Stimulated activated CD8-positive, alpha-beta memory T cell treated with anti-CD3 and anti-CD28 coated beads, Interleukin-15, amount 100 ng/mL, for 1 hour (primary cell): ENCODE results near the gene RREB1.
"Not testable (repeated sequence)": the region's sequence is repeated elsewhere in the genome, so short reads cannot be mapped to it uniquely, and the experiment has no call there.

ENCODE experiments used
- DNase-seq: peaks from one replicate; pipeline ENCODE4 v3.0.0-alpha.2; 2020; ENCODE audit warnings: low read depth

RREB1 gene

DNA sequence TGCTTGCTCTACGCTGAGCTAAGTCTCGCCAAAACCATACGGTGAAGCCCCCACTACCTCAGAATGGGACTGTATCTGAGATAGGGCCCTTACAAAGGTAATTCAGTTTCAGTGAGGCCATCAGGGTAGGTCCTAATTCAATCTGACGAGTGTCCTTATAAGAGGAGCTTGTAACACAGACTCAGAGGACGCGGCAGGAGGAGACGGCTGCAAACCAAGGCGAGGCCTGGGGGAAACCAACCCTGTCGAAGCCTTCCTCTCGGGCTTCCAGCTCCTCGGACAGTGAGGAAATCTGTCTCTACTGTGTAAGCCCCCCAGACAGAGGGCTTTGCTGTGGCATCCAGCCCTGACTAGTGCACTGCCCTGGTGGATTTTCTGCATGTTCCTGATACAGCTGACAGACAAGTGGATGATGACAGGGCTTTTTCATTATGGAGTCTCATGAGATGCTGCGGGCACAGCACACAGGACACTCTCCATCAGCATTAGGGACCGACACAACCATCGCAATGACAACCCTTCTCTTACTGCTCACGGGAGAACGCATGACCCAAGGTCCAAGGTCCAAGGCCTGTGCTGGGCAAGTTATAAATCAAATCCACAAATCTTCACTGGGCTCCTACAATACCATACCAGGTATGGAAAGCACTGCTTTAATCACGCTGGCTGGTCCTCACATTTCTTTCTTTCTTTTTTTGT is 157.1 kb downstream of the RREB1 start:
- no peak for DNase-seq

DNA sequence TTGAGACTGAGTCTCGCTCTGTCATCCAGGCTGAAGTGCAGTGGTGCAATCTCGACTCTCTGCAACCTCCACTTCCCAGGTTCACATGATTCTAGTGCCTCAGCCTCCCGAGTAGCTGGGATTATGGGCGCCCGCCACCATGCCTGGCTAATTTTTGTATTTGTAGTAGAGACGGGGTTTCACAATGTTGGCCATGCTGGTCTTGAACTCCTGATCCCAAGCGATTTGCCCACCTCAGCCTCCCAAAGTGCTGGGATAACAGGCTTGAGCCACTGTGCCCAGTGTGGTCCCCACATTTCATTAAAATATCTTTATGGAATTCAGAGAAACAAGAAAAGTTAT is 157.6 kb downstream of the RREB1 start:
- DNase-seq: not testable (repeated sequence)

DNA sequence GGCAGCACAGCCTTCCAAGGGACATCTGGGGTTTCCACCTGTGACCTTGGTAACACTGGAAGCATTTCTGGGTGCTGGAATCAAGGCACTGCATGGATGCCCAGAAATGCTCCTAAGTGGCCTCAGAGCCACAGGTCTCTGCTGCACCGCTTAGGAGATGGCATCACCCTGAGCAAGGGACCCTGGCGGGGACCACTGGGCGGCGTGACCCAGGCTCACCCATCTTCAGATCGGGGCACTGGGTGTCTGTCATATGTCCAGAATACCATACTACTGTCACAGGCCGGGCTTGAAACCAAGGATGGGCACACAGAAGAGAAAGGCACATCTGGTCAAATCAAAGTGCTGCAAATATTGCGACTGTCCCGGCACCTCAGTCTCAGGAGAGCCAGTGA is 159.3 kb downstream of the RREB1 start:
- no peak for DNase-seq

DNA sequence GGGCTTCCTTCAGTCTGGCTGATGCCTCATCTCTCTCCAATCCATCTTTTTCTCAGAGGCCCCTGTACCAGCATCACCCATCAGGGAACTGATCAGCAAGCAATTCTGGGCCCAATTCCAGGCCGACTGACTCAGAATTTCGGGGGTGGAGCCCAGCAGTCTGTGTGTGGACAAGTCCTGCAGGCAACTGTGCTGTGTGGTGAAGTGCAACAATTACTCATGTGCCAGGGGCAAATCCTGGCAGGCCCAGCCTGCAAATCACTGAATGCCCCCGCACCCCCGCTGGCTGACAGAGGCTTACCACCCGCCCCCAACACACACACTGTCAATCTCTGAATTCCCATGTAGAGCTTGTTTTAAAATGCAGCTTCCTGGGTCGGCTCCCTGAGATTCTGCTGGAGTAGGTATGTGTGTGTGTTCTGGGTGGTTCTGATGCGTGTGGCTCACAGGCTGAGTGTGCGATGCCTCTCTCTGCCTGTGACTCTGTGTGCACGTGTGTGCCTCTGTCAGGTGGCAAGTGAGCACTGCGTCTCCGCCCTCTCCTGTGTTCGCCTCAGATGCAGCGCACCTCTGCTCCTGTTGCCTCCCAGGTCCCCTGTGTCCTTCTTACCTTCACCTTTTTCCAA is 159.8 kb downstream of the RREB1 start:
- DNase-seq: no peak

DNA sequence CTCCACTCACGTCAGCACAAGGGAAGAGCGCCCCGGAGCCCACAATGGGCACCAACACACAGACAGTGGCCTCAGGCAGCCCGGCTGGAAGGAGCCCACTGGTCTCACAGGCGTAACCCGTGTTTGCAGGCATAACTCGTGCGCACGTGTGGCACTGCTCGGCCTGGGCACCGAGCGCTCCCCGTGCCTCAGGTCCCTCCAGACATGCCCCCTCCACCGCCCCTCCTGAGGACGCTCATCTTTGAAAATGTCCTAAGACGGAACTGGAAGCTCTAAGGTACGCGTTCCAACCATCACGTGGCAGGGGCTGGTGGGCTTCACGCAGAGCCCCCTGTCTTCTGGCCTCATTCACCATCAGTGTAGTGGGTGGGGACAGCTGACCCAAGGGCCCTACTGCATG is 160.6 kb downstream of the RREB1 start:
- no peak for DNase-seq

DNA sequence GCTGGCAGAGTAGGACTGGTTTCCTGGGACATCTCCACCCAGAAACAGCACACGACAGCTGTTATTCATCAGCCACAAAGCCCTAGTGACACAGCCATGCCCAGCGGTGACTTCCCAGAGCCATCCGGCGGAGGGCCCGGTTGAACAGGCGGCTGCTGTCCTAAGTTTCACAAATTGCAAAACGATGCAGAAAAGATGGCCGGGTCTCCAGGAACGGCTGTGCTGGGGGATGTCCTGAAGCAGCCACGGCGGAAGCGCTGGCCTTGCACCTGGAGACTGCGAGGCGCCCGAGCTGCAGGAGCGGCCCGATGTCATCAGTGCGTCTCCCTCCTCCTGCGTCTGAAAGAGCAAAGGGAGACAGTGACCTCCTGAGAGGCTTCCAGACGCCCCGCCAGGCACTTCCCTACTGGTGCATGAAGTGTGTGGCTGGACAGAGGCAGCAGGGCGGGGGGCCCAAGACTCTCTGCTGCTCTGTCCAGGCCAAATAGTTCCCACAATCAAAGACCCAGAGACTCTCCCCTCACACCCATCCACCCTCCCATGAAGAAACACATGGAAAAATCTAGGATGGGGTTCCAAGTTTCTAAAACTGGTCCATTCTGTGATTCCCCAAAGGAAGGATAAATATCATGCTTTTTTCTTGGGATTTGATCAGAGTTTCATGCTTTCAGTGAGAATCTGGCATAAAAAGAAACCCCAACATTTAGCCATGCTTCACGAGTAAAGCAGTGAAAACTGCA is 161.2 kb downstream of the RREB1 start:
- no peak for DNase-seq

- DNase-seq: no peak
These were observed 162.1 kb downstream of the RREB1 start for GRCh38 chr6:7269816-7270215.

DNA sequence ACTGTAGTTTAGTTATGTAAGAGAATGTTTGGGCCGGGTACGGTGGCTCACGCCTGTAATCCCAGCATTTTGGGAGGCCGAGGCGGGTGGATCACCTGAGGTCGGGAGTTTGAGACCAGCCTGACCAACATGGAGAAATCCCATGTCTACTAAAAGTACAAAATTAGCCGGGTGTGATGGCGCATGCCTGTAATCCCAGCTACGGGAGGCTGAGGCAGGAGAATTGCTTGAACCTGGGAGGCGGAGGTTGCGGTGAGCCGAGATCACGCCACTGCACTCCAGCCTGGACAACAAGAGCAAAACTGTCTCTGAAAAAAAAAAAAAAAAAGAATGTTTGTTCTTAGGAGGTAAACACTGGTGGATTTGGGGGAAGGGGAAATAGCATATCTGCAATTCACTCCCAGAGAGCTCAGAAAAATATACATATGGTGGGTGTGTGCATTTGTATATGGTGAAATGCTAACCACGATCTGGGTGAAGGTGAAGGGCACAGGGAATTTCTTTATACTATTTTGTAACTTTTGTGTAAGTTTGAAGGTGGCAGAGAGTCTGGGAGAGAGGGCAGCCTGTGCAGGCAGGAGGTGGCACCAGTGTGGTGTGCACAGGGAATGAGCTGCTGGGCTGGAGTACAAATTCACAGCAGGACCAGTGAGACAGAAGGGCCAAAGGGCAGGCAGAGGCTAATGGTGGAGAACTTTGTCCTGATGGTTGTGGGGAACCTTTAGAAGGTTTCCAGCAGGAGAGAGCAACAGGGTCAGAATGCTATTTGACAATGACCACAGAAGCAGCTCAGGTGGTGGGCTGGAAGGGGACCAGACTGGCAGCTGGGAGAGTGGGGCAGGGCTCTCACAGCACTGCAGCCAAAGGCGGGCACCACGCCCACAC is 162.8 kb downstream of the RREB1 start:
- DNase-seq: no peak

GRCh38 chr6:7271205-7271534 is 163.4 kb downstream of the RREB1 start:
- no peak for DNase-seq

GRCh38 chr6:7273709-7274108 is 165.9 kb downstream of the RREB1 start:
- DNase-seq: no peak

GRCh38 chr6:7274525-7274924 is 166.8 kb downstream of the RREB1 start:
- DNase-seq: not testable (repeated sequence)

- no peak for DNase-seq
These were observed 168.4 kb downstream of the RREB1 start for GRCh38 chr6:7276199-7276524.

GRCh38 chr6:7282097-7282906 is 174.5 kb downstream of the RREB1 start:
- no peak for DNase-seq

DNA sequence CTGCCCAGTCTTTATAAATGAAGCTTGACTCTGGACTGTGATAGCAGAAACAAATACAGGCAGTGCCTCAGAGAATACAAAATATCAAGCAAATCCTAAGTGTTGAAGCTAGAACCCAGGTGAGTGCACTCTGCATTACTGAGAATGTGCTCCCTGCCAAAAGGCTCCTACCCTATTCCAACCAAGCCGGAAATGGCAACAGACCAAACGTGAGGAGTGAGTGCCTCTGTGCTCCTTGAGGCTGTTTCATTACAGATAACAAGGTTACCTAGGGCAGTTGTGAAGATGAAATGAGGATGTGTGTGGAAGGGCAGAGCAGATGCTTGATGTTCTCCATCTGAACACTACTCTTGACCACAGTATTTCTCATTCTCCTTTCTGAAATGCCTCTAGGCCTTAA is 175.9 kb downstream of the RREB1 start:
- no peak for DNase-seq

- no peak for DNase-seq
These were observed 177.7 kb downstream of the RREB1 start for GRCh38 chr6:7285416-7285815.

- DNase-seq: no peak
These were observed 182.3 kb downstream of the RREB1 start for GRCh38 chr6:7290079-7290478.

DNA sequence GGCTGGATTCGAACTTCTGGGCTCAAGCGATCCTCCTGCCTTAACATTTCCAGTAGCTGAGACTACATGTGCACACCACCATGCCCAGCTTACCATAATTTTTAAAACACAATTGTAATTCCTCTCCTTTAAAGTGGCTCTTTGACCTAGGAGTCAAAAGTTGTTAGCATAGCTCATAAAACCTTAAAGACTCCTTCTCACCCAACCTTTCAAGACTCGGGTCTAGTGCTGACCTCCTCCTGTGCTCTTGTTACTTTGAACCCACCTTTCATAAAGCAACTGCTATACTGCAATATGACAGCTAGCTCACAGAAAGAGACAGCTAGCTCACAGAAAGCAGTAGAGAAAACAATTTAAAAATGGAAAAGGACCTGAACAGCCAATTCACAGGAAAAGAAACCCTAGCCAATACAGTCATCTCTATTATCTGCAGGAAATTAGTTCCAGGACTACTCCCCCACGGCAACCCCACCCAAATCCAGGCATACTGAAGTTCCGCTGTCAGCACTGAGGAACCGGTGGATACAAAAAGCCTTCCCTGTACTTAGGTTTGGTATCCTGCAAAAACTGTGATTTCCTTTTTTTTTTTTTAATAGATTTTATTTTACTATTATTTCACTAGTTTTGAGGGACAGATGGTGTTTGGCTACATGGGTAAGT is 185.0 kb downstream of the RREB1 start:
- DNase-seq: no peak

DNA sequence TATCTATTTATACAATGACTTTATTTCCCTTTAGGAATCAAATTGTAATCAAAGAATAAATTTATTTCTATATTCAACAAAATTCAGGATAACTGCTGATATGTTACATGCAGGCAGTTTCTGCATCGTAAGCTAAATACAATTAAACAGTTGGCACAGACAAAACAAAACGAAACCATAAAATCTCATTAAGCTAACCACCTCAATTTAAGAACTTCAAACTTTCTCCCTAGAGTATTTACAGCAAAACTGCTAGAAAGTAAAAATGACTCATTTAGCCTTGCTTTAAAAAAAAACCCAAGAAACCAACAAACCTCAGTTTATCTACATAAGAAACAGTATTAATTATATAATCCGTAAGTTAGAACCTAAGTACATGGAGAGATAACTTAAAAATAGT is 188.2 kb downstream of the RREB1 start:
- no peak for DNase-seq

- no peak for DNase-seq
These were observed 188.8 kb downstream of the RREB1 start for GRCh38 chr6:7296602-7297001.

DNA sequence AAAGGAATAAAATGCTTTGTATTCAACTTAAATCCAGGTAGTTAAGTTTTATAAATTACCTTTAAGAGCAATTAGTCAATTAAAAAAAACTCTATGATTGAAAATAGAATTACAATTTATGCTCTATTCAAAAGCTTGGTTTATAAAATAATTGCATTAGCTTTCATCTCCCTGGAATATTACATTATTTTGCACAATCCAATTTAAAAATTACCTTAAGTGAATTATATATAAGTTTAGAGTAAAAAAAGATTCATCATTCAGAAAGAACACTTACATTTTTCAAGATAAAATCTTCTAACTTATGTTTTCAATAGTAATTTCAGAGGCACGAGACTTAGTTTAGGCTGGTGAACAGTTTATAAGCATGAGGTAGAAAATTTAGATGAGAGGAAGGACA is 190.4 kb downstream of the RREB1 start:
- DNase-seq: no peak

DNA sequence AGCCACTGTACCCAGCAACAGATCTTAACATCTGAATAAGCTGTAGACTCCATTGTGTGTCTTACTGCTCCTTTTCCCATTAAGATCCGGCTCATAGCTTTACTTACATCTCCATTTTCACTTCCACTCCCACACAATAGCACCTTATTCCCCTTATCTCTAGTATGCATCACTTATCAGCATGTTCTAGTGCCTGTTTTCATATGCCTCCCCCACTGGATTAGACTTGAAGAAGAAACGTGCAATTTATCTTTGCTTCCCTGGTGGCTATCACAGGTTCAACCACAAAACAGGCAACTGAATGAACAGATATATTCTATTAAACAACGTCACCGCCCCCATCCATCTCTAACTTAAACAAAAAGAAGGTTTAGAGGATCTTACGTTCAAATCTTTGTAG is 193.2 kb downstream of the RREB1 start:
- DNase-seq: no peak
